Measurements from ENCODE around the gene USP20.

The USP20 gene

GRCh38 chr9:129866394-129867135 lies 31.3 kb downstream of the USP20 start:
- no peak overlapping the region for H3K4me2 ChIP-seq (ENCODE audit: low read depth, low read length, poor library complexity, severe bottlenecking)
- no peak overlapping the region for H2AFZ ChIP-seq (ENCODE audit: low read depth, low read length, severe bottlenecking)
- no peaks in the 10 kb centered on the region for H3K79me2 ChIP-seq (ENCODE audit: insufficient read depth, low read length)
- TF ChIP-seq EZH2phosphoT487 (conservative IDR thresholded peaks at IDR 0.05; ENCODE audit: low read length) (no peak), CTCF (IDR thresholded peaks at IDR 0.05; ENCODE audit: insufficient read depth, low read length, poor library complexity, severe bottlenecking) (no peak)
- no peaks in the 10 kb centered on the region for H4K20me1 ChIP-seq (ENCODE audit: low read depth, low read length)
- H3K9me3 ChIP-seq (ENCODE audit: insufficient read depth, low read length), result no peaks in the 10 kb centered on the region
- H3K36me3 ChIP-seq (ENCODE audit: low read length), result no peaks in the 10 kb centered on the region
- H3K27me3 ChIP-seq (ENCODE audit: low read length), result no peaks in the 10 kb centered on the region
- no peak overlapping the region for H3K4me3 ChIP-seq (ENCODE audit: insufficient read depth, low read length, poor library complexity, severe bottlenecking)
- no peak overlapping the region for H3K9ac ChIP-seq (ENCODE audit: low read length)
- H3K27ac ChIP-seq (ENCODE audit: low read depth, low read length), result no peak overlapping the region
- H3F3A ChIP-seq (ENCODE audit: insufficient read depth), result no peaks in the 10 kb centered on the region
- no peaks in the 10 kb centered on the region for H3K9me2 ChIP-seq (replicated peaks; ENCODE audit: insufficient read depth, low read length)

GRCh38 chr9:129867136-129868022 lies 32.1 kb downstream of the USP20 start:
- Histone ChIP-seq H3K36me3 (ENCODE audit: low read length) (no peaks in the 10 kb centered on the region), H3K4me2 (ENCODE audit: low read depth, low read length, poor library complexity, severe bottlenecking) (no peak overlapping the region)

More at GRCh38 chr9:129867136-129868022, 32.1 kb downstream of the USP20 start:
- no peaks in the 10 kb centered on the region for H3K9me3 ChIP-seq (ENCODE audit: insufficient read depth, low read length)
- TF ChIP-seq EZH2phosphoT487 (conservative IDR thresholded peaks at IDR 0.05; ENCODE audit: low read length) (no peak), CTCF (IDR thresholded peaks at IDR 0.05; ENCODE audit: insufficient read depth, low read length, poor library complexity, severe bottlenecking) (no peak)
- no peak overlapping the region for H3K4me3 ChIP-seq (ENCODE audit: insufficient read depth, low read length, poor library complexity, severe bottlenecking)
- H3K9ac ChIP-seq (ENCODE audit: low read length), result no peak overlapping the region
- no peaks in the 10 kb centered on the region for H3K79me2 ChIP-seq (ENCODE audit: insufficient read depth, low read length)
- H4K20me1 ChIP-seq (ENCODE audit: low read depth, low read length), result no peaks in the 10 kb centered on the region
- no peak overlapping the region for H2AFZ ChIP-seq (ENCODE audit: low read depth, low read length, severe bottlenecking)
- H3F3A ChIP-seq (ENCODE audit: insufficient read depth), result no peaks in the 10 kb centered on the region
- no peaks in the 10 kb centered on the region for H3K27me3 ChIP-seq (ENCODE audit: low read length)
- no peak overlapping the region for H3K27ac ChIP-seq (ENCODE audit: low read depth, low read length)
- H3K9me2 ChIP-seq (replicated peaks; ENCODE audit: insufficient read depth, low read length), result no peaks in the 10 kb centered on the region

Measured in SU-DHL-6 (cell line).